Measurements from ENCODE around the gene STK17B. TPM values are rescaled to one million over a fixed set of nuclear protein-coding genes. Genes with fewer than 3 reads are reported as not detected.

STK17B gene
- total RNA-seq = 8.1 and 8.5 TPM in 2 replicates

GRCh38 chr2:196171248-196171871 is at the start of gene STK17B:
TSS of gene STK17B (minus strand) at chr2:196171578. CDS start at chr2:196163383, 8,195 bp downstream.

Other genes starting within 250 kb of the STK17B start
- 0.49 TPM in 1 of 2 replicates, not detected in the other for gene DNAH7, start 102.7 kb downstream of the STK17B start, total RNA-seq